Globus pallidus (tissue), 1 donor: Measurements from ENCODE around the gene CLDN1.
A peak's percentile ranks its signal among the peaks of the same experiment; 100 is the strongest.
"Not testable (repeated sequence)": the region's sequence is repeated elsewhere in the genome, so short reads cannot be mapped to it uniquely, and the experiment has no call there.

ENCODE experiments used
- DNase-seq: peaks from one replicate; pipeline ENCODE4 v3.0.0-alpha.2; 2015; ENCODE audit warnings: low spot score

CLDN1 gene

GRCh38 chr3:190291994-190292584 is 30.2 kb downstream of the CLDN1 start:
- no peak for DNase-seq

- no peak for DNase-seq
Observed at GRCh38 chr3:190289989-190290388, 32.3 kb downstream of the CLDN1 start.

GRCh38 chr3:190288836-190289235 is 33.4 kb downstream of the CLDN1 start:
- DNase-seq: no peak

DNA sequence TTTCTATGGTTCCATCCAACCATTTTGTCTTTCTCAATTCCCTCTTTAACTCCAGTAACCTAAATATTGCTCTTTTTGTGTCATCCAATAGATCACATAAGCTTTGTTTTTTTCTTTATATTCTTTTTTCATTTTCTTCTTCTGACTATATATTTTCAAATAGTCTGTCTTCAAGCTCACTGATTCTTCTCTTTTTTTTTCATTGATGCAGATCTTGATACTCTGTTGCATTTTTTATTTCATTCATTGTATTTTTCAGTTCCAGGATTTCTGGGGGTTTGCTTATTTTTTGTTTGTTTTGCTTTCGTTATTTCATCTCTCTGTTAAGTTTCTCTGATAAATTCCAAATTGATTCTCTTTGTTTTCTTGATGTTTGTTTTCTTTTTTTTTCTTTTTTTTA is 36.2 kb downstream of the CLDN1 start:
- no peak for DNase-seq

DNA sequence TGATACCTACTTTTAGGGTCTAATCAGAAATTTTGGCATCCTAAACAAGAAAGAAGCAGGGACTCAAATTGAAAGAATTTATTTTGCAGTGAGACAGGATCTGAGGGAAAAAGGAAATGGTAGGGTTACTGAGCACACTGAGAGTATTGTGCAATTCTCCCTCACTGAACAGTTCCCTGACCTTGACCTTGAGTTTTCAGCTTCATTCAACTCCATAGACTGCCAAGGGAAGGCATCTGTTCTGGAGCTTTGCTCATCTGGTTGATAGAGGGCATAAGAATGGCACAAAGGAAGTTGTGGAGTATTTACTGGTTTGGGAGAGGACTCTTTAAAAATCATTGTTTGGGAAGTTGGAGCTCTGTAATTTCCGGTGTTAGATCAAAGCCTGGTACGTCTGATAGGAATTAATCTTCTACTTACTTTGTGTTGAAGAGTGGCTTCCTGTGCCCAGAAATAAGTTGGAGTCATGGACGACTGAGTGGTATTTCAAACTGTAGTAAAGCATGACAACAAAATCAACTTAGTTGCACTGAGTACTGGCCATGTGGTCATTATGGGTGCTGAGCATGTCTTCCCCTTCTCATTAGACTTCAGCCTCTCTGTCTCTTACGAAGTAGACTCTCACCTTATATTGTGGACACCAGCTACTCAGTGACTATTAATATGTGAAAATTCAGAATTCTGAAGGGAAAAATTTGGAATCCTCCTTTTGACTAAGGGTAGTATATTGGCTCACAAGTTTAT is 40.8 kb downstream of the CLDN1 start:
- DNase-seq: no peak

DNA sequence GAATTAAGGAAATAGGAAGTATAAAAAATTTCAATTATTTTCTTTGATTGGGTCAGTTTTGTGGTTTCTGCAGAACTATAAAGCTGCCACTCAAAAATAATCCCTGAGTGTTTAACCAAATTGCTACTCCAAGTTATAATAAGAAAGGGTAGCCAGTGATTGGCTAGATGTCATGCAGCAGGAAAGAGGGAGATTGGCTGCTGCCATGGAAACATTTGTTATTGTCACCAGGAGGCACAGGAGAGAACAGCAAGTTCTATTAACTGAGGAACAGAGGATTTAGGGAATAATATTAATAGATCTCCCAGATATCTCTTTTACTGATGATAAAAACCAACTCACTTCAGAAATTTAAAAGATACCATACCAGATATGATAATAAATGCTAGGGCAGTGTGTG is 42.6 kb downstream of the CLDN1 start:
- no peak for DNase-seq

DNA sequence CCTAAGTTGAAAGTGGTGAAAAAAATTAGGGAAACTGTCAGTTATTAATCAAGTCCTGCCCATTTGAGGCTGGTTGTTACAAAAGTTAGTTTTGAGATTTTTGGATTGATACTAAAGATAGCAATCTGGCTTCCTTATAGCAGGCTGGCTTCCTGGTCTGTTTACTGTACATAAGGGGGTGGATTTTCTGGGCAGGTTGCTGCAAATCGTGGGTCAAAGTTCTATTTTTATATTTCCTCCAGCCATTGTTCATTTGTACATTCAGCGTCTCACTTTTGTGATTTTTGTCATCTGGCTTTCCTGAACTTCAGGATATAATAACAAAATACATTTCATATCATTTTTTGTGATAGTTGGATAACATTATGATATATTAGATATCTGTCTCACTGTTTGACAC is 49.5 kb downstream of the CLDN1 start:
- no peak for DNase-seq

DNA sequence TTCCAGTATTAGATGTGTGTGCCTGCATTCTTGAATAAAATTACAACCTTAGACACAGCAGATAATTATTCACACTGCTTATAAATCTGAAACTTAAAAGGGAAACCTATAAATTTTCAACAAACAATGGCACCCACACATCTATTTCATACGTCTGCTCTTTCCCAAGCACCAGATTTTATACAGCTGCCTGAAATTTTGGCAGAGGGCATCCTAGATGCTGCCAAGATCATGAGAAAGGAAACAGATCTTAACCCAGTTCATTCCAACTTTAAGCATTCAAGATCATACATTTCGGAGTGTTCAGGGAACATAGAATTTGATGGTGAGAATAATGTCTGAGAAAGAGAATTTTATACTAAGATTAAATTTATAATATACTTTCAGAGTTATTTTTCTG is 53.1 kb downstream of the CLDN1 start:
- no peak for DNase-seq

DNA sequence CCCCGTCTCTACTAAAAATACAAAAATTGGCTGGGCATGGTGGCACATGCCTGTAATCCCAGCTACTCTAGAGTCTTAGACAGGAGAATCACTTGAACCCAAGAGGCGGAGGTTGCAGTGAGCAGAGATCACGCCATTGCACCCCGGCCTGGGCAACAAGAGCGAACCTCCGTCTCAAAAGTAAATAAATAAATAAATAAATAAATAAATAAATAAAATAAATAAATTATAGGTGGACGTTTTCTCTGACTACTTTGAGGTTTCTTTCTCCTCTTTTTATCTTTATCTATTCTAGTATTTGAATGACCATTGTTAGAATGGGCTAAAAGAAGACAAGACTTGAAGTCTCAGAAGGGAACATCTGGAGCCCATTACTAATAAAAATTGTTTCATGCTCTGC is 54.8 kb downstream of the CLDN1 start:
- DNase-seq: not testable (repeated sequence)

- DNase-seq: no peak
Observed at GRCh38 chr3:190266913-190267290, 55.3 kb downstream of the CLDN1 start.

DNA sequence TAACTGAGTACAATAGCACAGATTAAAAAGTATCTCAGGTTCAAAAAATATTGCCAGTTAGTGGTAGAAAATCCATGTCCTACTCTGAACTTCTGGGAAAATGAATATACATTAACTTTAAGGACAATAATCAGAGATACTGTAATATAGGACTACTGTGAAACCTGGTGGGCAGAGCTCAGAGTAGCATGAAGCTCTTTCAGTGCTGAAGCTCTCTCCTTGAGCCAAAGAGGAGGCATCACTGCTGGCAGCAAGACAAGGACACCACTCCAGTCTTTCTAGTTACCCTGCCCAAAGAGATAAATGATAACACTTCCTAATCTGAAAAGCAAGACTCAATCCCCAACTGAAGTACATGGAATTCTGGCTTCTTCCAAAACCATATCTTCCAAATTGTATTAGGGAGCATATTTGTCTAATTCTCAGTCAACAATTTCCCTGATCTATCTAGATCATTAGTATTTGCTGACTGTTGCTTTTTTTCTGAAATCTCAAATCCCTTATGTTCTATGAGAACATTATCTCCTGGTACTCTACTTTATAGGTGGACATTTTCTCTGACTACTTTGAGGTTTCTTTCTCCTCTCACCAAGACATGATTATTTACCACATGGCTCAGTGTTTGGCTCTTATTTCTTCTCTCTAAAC is 55.9 kb downstream of the CLDN1 start:
- DNase-seq: no peak

DNA sequence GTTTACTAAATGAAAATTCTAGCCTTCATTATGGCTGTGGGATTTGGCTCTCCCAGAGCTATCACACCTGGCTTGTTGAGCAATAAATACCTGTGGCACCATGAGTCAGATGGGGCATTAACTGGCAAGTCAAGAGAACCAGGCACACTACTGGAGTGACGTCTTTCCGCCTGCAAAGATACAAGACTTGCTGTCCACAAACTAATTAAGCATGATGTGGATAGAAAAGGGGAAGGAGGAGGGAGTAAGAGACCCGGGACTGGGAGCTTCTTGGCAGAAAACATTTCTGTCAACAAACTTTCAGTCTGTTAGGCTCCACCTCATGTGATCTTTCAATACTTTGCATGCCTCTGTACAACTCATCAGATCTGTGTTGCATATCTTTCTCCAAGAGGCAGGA is 56.5 kb downstream of the CLDN1 start:
- DNase-seq: no peak

DNA sequence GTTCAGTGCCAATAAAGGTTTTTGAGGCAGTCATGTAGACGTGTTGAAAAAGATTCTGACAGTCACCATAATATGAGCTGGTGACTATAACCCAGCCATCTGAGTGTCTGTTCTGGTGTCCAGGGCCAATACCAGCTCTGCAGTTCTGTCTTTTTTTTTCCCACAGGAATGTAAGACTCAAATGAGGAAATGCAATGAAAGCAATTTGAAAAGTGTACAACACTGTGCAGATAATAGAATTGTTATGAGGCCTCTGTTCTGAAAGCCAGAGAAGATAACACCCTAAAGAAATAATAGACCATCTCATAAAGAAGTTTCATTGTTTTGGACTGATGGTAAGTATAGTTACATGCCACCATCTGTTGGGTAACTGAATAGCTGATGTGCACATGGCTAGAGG is 57.1 kb downstream of the CLDN1 start:
- no peak for DNase-seq

DNA sequence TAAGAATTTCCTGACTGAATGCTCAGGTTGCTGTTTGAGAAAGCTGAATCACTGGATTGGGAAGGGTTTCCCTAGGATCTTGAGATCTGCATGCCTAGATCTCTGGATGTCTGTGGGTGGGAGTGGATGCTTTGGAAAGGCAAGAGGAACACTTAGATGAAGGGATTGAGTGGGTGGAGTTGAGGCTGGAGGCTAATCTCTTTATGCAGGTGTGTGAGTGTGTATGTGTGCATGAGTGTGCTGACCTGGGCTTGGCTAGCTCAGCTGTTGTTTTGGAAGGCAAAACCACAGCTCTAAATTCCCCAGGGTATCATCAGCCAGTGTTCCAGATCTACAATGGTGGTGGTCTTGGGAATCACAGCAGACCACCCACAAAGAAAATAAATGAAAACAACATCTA is 60.5 kb downstream of the CLDN1 start:
- no peak for DNase-seq

GRCh38 chr3:190261015-190261414 is 61.2 kb downstream of the CLDN1 start:
- no peak for DNase-seq

GRCh38 chr3:190260301-190260700 is 61.9 kb downstream of the CLDN1 start:
- no peak for DNase-seq

GRCh38 chr3:190258634-190259033 is 63.6 kb downstream of the CLDN1 start:
- peak; percentile 40 for DNase-seq
